GM18517 (cell line): Measurements from ENCODE around the gene NOL4.

Experiments used
- ATAC-seq: cut with Tn5 transposase; IDR thresholded peaks from one replicate; pipeline ENCODE4 v1.9.1; 2021; ENCODE audit warnings: mild to moderate bottlenecking, moderate library complexity; ENCODE audit not compliant: unreplicated experiment

NOL4 gene

GRCh38 chr18:34194239-34194638 lies 30.5 kb downstream of the NOL4 start:
- ATAC-seq = no peak

GRCh38 chr18:34189656-34190435 lies 34.9 kb downstream of the NOL4 start:
- no peak for ATAC-seq
